CD4-positive, alpha-beta T cell treated with Interleukin-6 at 100 ng/mL for 8 hours (primary cell): Measurements from ENCODE around the gene TRIM7.

ENCODE experiments used
- DNase-seq: peaks from one replicate; pipeline ENCODE4 v3.0.0-alpha.2; 2020; ENCODE audit warnings: mixed read lengths, low spot score

The TRIM7 gene

GRCh38 chr5:181204826-181205760, at the start of gene TRIM7:
Gene TRIM7 (minus strand): TSS chr5:181205196. CDS start chr5:181205110, 86 bp downstream.
- DNase-seq = no peak

- no peak for DNase-seq
These were observed 43.3 kb upstream of the TRIM7 start for GRCh38 chr5:181248277-181248676.

- DNase-seq = peak; percentile 66
These were observed 41.5 kb upstream of the TRIM7 start for GRCh38 chr5:181246276-181247049.

GRCh38 chr5:181245427-181246275, 40.7 kb upstream of the TRIM7 start:
- DNase-seq = no peak

- peak; percentile 85 for DNase-seq
These were observed 38.8 kb upstream of the TRIM7 start, which contains the start of gene RACK1 for GRCh38 chr5:181243564-181244343. Gene RACK1 (minus strand): TSS chr5:181243906. CDS start chr5:181243800, 106 bp downstream.

- no peak for DNase-seq
These were observed 38.1 kb upstream of the TRIM7 start for GRCh38 chr5:181243018-181243563.

- no peak for DNase-seq
These were observed 37.0 kb upstream of the TRIM7 start for GRCh38 chr5:181242031-181242451.

GRCh38 chr5:181241393-181241975, 36.5 kb upstream of the TRIM7 start:
- DNase-seq = peak; percentile 25

- no peak for DNase-seq
These were observed 34.2 kb upstream of the TRIM7 start for GRCh38 chr5:181239062-181239663.

- no peak for DNase-seq
These were observed 32.9 kb upstream of the TRIM7 start for GRCh38 chr5:181237729-181238385.

- no peak for DNase-seq
These were observed 32.1 kb upstream of the TRIM7 start for GRCh38 chr5:181236954-181237641.

- DNase-seq = no peak
These were observed 31.5 kb upstream of the TRIM7 start for GRCh38 chr5:181236471-181236870.

- no peak for DNase-seq
These were observed 30.8 kb upstream of the TRIM7 start for GRCh38 chr5:181235689-181236366.

- DNase-seq = no peak
These were observed 30.3 kb upstream of the TRIM7 start for GRCh38 chr5:181235323-181235688.

- no peak for DNase-seq
These were observed 29.7 kb upstream of the TRIM7 start for GRCh38 chr5:181234455-181235306.

- DNase-seq = no peak
These were observed 28.9 kb upstream of the TRIM7 start for GRCh38 chr5:181233801-181234454.
